Spleen (tissue), 11 donors: ENCODE results near the gene ATXN3L. TPM values are rescaled to one million over a fixed set of nuclear protein-coding genes. Genes with fewer than 3 reads are reported as not detected.

Source experiments
- DNase-seq: peaks from one replicate; pipeline ENCODE4 v3.0.0-alpha.2; 2020
- H3K27ac ChIP-seq, 8 donors: fragments of 200-600 bp; sonication (generic) in 7 of 8; 1 replicate in 4 of 8; 2 replicates in 4 of 8; pipeline versions ENCODE4 v1.5.0 to v1.8.0; 2016 to 2021; ENCODE audit warnings: inconsistent platforms in 4 of 8, mild to moderate bottlenecking in 4 of 8, moderate library complexity in 1 of 8
- H3K27me3 ChIP-seq, 7 donors: fragments of 200-600 bp; sonication (generic) in 6 of 7; replicated peaks in 1 of 7; 1 replicate in 4 of 7; 2 replicates in 3 of 7; pipeline versions ENCODE4 v1.5.0 to v1.8.0; 2016 to 2021; ENCODE audit warnings: inconsistent platforms in 3 of 7, mild to moderate bottlenecking in 1 of 7
- H3K36me3 ChIP-seq, 6 donors: fragments of 200-600 bp; sonication (generic) in 5 of 6; 1 replicate in 4 of 6; 2 replicates in 2 of 6; pipeline versions ENCODE4 v1.5.0 to v1.8.0; 2016 to 2021; ENCODE audit warnings: inconsistent platforms in 2 of 6
- H3K4me1 ChIP-seq, 6 donors: fragments of 200-600 bp; sonication (generic) in 5 of 6; 1 replicate in 3 of 6; 2 replicates in 3 of 6; pipeline versions ENCODE4 v1.5.0 to v1.8.0; 2016 to 2021; ENCODE audit warnings: inconsistent platforms in 3 of 6
- H3K4me3 ChIP-seq, 8 donors: fragments of 200-600 bp; sonication (generic) in 7 of 8; 1 replicate in 4 of 8; 2 replicates in 4 of 8; pipeline versions ENCODE4 v1.5.0 to v1.8.0; 2016 to 2021; ENCODE audit warnings: inconsistent platforms in 4 of 8, mild to moderate bottlenecking in 4 of 8, moderate library complexity in 2 of 8
- H3K9me3 ChIP-seq, 8 donors: fragments of 200-600 bp; sonication (generic) in 7 of 8; 1 replicate in 4 of 8; 2 replicates in 4 of 8; pipeline versions ENCODE4 v1.5.0 to v1.8.0; 2016 to 2021; ENCODE audit warnings: inconsistent platforms in 4 of 8
- CTCF ChIP-seq, 11 experiments: fragments of 200-600 bp in 7 of 11; fragments of 450-650 bp in 4 of 11; sonication (generic) in 4 of 11; IDR thresholded peaks in 8 of 11; conservative IDR thresholded peaks in 3 of 11; 1 replicate in 7 of 11; 2 replicates in 4 of 11; pipeline versions ENCODE4 v1.4.0 to v1.8.0; 2016 to 2021; ENCODE audit warnings: antibody characterized with exemption in 11 of 11, inconsistent platforms in 4 of 11, mild to moderate bottlenecking in 1 of 11
- POLR2A ChIP-seq, 3 donors: fragments of 450-650 bp; IDR thresholded peaks; one replicate each; pipeline ENCODE4 v1.5.1; 2017; ENCODE audit warnings: antibody characterized with exemption in 3 of 3, mild to moderate bottlenecking in 1 of 3
- POLR2AphosphoS5 ChIP-seq, 3 donors: sonication (generic); formaldehyde crosslinking; IDR thresholded peaks; one replicate each; pipeline ENCODE4 v1.5.1; 2017; ENCODE audit warnings: antibody characterized with exemption in 3 of 3
- WGBS, 5 donors: extraction: QIAGEN DNeasy Blood & Tissue Kit in 3 of 5; methylation state at CpG; one replicate each; pipeline versions ENCODE4 v1.1.5 to v1.1.7; 2013 to 2018; 5-methylcytosine and 5-hydroxymethylcytosine counted together
- intact Hi-C: fragments of 100-400 bp; cut with DNase I; formaldehyde crosslinking; loops from one replicate; pipeline ENCODE4 v1.15.0; 2023; ENCODE audit warnings: low total_unique reads
- polyA plus RNA-seq, 3 donors: library from polyadenylated mRNA; stranded (reverse); fragments of 200-250 nt; gene quantifications; one replicate each; pipeline ENCODE4 v1.2.1, GENCODE V29; 2013
- total RNA-seq, 7 donors: library from RNA; depleted of rRNA in 3 of 7; stranded (reverse); fragments of >200 nt in 3 of 7; fragmentation: NEBNext Ultra II Directional in 4 of 7; extraction: Animal tissue kit (Norgen Biotek cat#: 25700) in 4 of 7; gene quantifications; one replicate each; pipeline versions ENCODE4 v1.1.0 to v1.2.1, GENCODE V29; 2016 to 2021
- donor health status: healthy with polysubstance abuse.
- donor health status: DM: no; HTN: no; CAD: no; lungs with moderate emphysema.
- donor health status: DM: no; HTN: no; CAD: no.
- donor health status: Bipolar disorder and iron deficiency.
- donor health status: healthy.
- donor health status: DM: no; HTN: no; CAD: no.
- donor health status: DM: yes; HTN: yes; CAD: no.

Gene ATXN3L
- total and polyA plus RNA-seq, 10 donors = not detected

- H3K27ac ChIP-seq = no peak overlapping the region
- TF ChIP-seq POLR2AphosphoS5 (IDR thresholded peaks at IDR 0.05) (no peak), POLR2A (IDR thresholded peaks at IDR 0.05) (no peak), CTCF (IDR thresholded peaks at IDR 0.05 in 8 of 11, conservative IDR thresholded peaks at IDR 0.05 in 3 of 11) (no peak)
- H3K9me3 ChIP-seq = no peaks in the 10 kb centered on the region
- no peaks in the 10 kb centered on the region for H3K36me3 ChIP-seq
- intact Hi-C loops = no loop called here
- 77 to 98% (median 86%) methylated on average over 3 of the region's 3 CpGs for WGBS, 5 donors
- no peak for DNase-seq
- H3K4me1 ChIP-seq = peaks cover 0 to 12% (median 1%) of the 10 kb centered on the region in 6 donors
- H3K4me3 ChIP-seq = no peak overlapping the region
- peaks cover 0 to 4% (median 0%) of the 10 kb centered on the region in 7 donors for H3K27me3 ChIP-seq
These were observed 21.7 kb upstream of the ATXN3L start for GRCh38 chrX:13341491-13342101.

- Histone ChIP-seq H3K9me3 (no peaks in the 10 kb centered on the region), H3K36me3 (no peaks in the 10 kb centered on the region), H3K4me1 (peaks cover 0 to 6% (median under 1%) of the 10 kb centered on the region in 6 donors), H3K27ac (no peak overlapping the region), H3K27me3 (peaks cover 0 to 4% (median 0%) of the 10 kb centered on the region in 7 donors), H3K4me3 (no peak overlapping the region)
- no peak for DNase-seq
- TF ChIP-seq POLR2AphosphoS5 (IDR thresholded peaks at IDR 0.05) (no peak), POLR2A (IDR thresholded peaks at IDR 0.05) (no peak), CTCF (IDR thresholded peaks at IDR 0.05 in 8 of 11, conservative IDR thresholded peaks at IDR 0.05 in 3 of 11) (no peak)
- intact Hi-C loops = no loop called here
- 78 to 95% (median 89%) methylated on average over 9 to 10 of the region's 10 CpGs for WGBS, 5 donors
These were observed 20.4 kb upstream of the ATXN3L start for GRCh38 chrX:13340182-13340791.

- WGBS, 5 donors = 62 to 97% (median 95%) methylated on average over 3 of the region's 3 CpGs
These were observed 19.8 kb upstream of the ATXN3L start for GRCh38 chrX:13339607-13340006.

More at GRCh38 chrX:13339607-13340006, 19.8 kb upstream of the ATXN3L start:
- no peak for DNase-seq
- H3K4me3 ChIP-seq = no peak overlapping the region
- no peaks in the 10 kb centered on the region for H3K9me3 ChIP-seq
- TF ChIP-seq POLR2A (IDR thresholded peaks at IDR 0.05) (no peak), CTCF (IDR thresholded peaks at IDR 0.05 in 8 of 11, conservative IDR thresholded peaks at IDR 0.05 in 3 of 11) (no peak), POLR2AphosphoS5 (IDR thresholded peaks at IDR 0.05) (no peak)
- intact Hi-C loops = no loop called here
- no peaks in the 10 kb centered on the region for H3K36me3 ChIP-seq
- H3K27me3 ChIP-seq = peaks cover 0 to 4% (median 0%) of the 10 kb centered on the region in 7 donors
- no peak overlapping the region for H3K27ac ChIP-seq
- peaks cover 0 to under 1% (median 0%) of the 10 kb centered on the region in 6 donors for H3K4me1 ChIP-seq
